Thyroid gland (tissue), 4 donors: ENCODE results near the gene PLEKHA6. TPM values are rescaled to one million over a fixed set of nuclear protein-coding genes. Genes with fewer than 3 reads are reported as not detected.

Experiments
- DNase-seq, 2 donors: peaks; one replicate each; pipeline ENCODE4 v3.0.0-alpha.2; 2019
- H3K27ac ChIP-seq, 3 donors: fragments of 200-600 bp; sonication (generic); 1 replicate in 2 of 3; 2 replicates in 1 of 3; pipeline ENCODE4 v1.5.1; 2016 to 2019; ENCODE audit warnings: mild to moderate bottlenecking in 1 of 3, moderate library complexity in 1 of 3
- H3K27me3 ChIP-seq: fragments of 200-600 bp; sonication (generic); one replicate; pipeline ENCODE4 v1.5.1; 2019
- H3K36me3 ChIP-seq, 2 donors: fragments of 200-600 bp; sonication (generic); one replicate each; pipeline ENCODE4 v1.5.1; 2016 to 2019
- H3K4me1 ChIP-seq, 2 donors: fragments of 200-600 bp; sonication (generic); one replicate each; pipeline ENCODE4 v1.5.1; 2017 to 2019
- H3K4me3 ChIP-seq, 3 donors: fragments of 200-600 bp; sonication (generic); replicated peaks in 1 of 3; 1 replicate in 2 of 3; 2 replicates in 1 of 3; pipeline ENCODE4 v1.5.1; 2016; ENCODE audit warnings: mild to moderate bottlenecking in 1 of 3
- H3K9me3 ChIP-seq: fragments of 200-600 bp; sonication (generic); one replicate; pipeline ENCODE4 v1.5.1; 2017
- CTCF ChIP-seq, 6 experiments: fragments of 200-600 bp in 3 of 6; fragments of 450-650 bp in 3 of 6; sonication (generic) in 3 of 6; IDR thresholded peaks; one replicate each; pipeline ENCODE4 v1.5.1; 2016 to 2019; ENCODE audit warnings: antibody characterized with exemption in 6 of 6, mild to moderate bottlenecking in 2 of 6, inconsistent platforms in 1 of 6, moderate library complexity in 1 of 6
- POLR2A ChIP-seq, 2 donors: fragments of 450-650 bp; IDR thresholded peaks; one replicate each; pipeline ENCODE4 v1.6.1; 2017; ENCODE audit warnings: antibody characterized with exemption in 2 of 2, mild to moderate bottlenecking in 2 of 2, moderate library complexity in 1 of 2
- WGBS, 2 donors: methylation state at CpG; one replicate each; pipeline ENCODE4 v1.1.5; 2017; 5-methylcytosine and 5-hydroxymethylcytosine counted together
- intact Hi-C: fragments of 100-400 bp; cut with DNase I; formaldehyde crosslinking; loops from one replicate; pipeline ENCODE4 v1.15.1; 2023
- total RNA-seq, 4 donors: library from RNA; depleted of rRNA; stranded (reverse); fragments of >200 nt; gene quantifications; one replicate each; pipeline ENCODE4 v1.2.3, GENCODE V29; 2016

Gene PLEKHA6
- total RNA-seq, 4 donors from 2014 or later = 2.9 to 8.9 (median 4.0) TPM

GRCh38 chr1:204223129-204223860 is 136.4 kb downstream of the PLEKHA6 start:
- TF ChIP-seq CTCF (IDR thresholded peaks at IDR 0.05) (no peak), POLR2A (IDR thresholded peaks at IDR 0.05) (no peak)
- no peaks in the 10 kb centered on the region for H3K4me1 ChIP-seq
- H3K27ac ChIP-seq = no peak overlapping the region
- DNase-seq = no peak
- no peak overlapping the region for H3K4me3 ChIP-seq
- H3K27me3 ChIP-seq = no peaks in the 10 kb centered on the region
- no peaks in the 10 kb centered on the region for H3K36me3 ChIP-seq
- H3K9me3 ChIP-seq = no peaks in the 10 kb centered on the region
- intact Hi-C loops = no loop called here
- WGBS, 2 donors = 90 to 91% methylated on average over 17 of the region's 17 CpGs

GRCh38 chr1:204222764-204223055 is 137.0 kb downstream of the PLEKHA6 start:
- no peak for DNase-seq
- Histone ChIP-seq H3K4me1 (no peaks in the 10 kb centered on the region), H3K36me3 (no peaks in the 10 kb centered on the region), H3K27ac (no peak overlapping the region), H3K27me3 (no peaks in the 10 kb centered on the region), H3K4me3 (no peak overlapping the region), H3K9me3 (no peaks in the 10 kb centered on the region)
- 71 to 76% methylated on average over 3 of the region's 3 CpGs for WGBS, 2 donors
- intact Hi-C loops = no loop called here
- no peak for TF ChIP-seq POLR2A (IDR thresholded peaks at IDR 0.05)
- no peak for TF ChIP-seq CTCF (IDR thresholded peaks at IDR 0.05)

- Histone ChIP-seq H3K4me3 (no peak overlapping the region), H3K9me3 (no peaks in the 10 kb centered on the region), H3K4me1 (no peaks in the 10 kb centered on the region), H3K27ac (no peak overlapping the region), H3K36me3 (no peaks in the 10 kb centered on the region), H3K27me3 (no peaks in the 10 kb centered on the region)
- 89 to 91% methylated on average over 3 to 8 of the region's 8 CpGs for WGBS, 2 donors
- DNase-seq = no peak
- intact Hi-C loops = no loop called here
- TF ChIP-seq CTCF (IDR thresholded peaks at IDR 0.05) (no peak), POLR2A (IDR thresholded peaks at IDR 0.05) (no peak)
Observed at GRCh38 chr1:204222006-204222763, 137.5 kb downstream of the PLEKHA6 start.

- Histone ChIP-seq H3K27me3 (no peaks in the 10 kb centered on the region), H3K27ac (no peak overlapping the region), H3K36me3 (no peaks in the 10 kb centered on the region), H3K4me1 (no peaks in the 10 kb centered on the region), H3K4me3 (no peak overlapping the region), H3K9me3 (no peaks in the 10 kb centered on the region)
- DNase-seq = no peak
- TF ChIP-seq POLR2A (IDR thresholded peaks at IDR 0.05) (no peak), CTCF (IDR thresholded peaks at IDR 0.05) (no peak)
- 81 to 88% methylated on average over 8 to 9 of the region's 11 CpGs for WGBS, 2 donors
- intact Hi-C loops = no loop called here
Observed at GRCh38 chr1:204221271-204221670, 138.5 kb downstream of the PLEKHA6 start.

GRCh38 chr1:204219971-204220616 is 139.6 kb downstream of the PLEKHA6 start:
- Histone ChIP-seq H3K4me1 (no peaks in the 10 kb centered on the region), H3K4me3 (no peak overlapping the region), H3K27me3 (no peaks in the 10 kb centered on the region), H3K9me3 (no peaks in the 10 kb centered on the region), H3K27ac (no peak overlapping the region), H3K36me3 (no peaks in the 10 kb centered on the region)
- no peak for DNase-seq
- no peak for TF ChIP-seq CTCF (IDR thresholded peaks at IDR 0.05)
- TF ChIP-seq POLR2A (IDR thresholded peaks at IDR 0.05) = no peak
- WGBS, 2 donors = 84 to 89% methylated on average over 10 of the region's 10 CpGs
- intact Hi-C loops = no loop called here
